Breast epithelium (tissue), 3 donors: ENCODE data around the gene BLNK.

Experiments used
- CTCF ChIP-seq, 3 donors: fragments of 450-650 bp; IDR thresholded peaks; one replicate each; pipeline ENCODE4 v1.5.1; 2016 to 2017; ENCODE audit warnings: antibody characterized with exemption in 3 of 3, mild to moderate bottlenecking in 3 of 3, moderate library complexity in 3 of 3
- POLR2A ChIP-seq: fragments of 450-650 bp; IDR thresholded peaks from one replicate; pipeline ENCODE4 v1.6.1; 2016; ENCODE audit warnings: antibody characterized with exemption, mild to moderate bottlenecking, moderate library complexity
- POLR2AphosphoS5 ChIP-seq, 3 donors: sonication (generic); formaldehyde crosslinking; IDR thresholded peaks; one replicate each; pipeline ENCODE4 v1.6.1; 2017; ENCODE audit warnings: antibody characterized with exemption in 3 of 3

GRCh38 chr10:96283756-96284155 lies 12.4 kb upstream of the BLNK start:
- TF ChIP-seq CTCF (IDR thresholded peaks at IDR 0.05) (no peak), POLR2AphosphoS5 (IDR thresholded peaks at IDR 0.05) (no peak), POLR2A (no peak)
